CD4-positive, alpha-beta T cell treated with Interleukin-12 subunit alpha and Interleukin-12 subunit beta, for 1 hour (primary cell): ENCODE measurements around the gene LGALS3BP.

ENCODE experiments used
- DNase-seq: peaks from one replicate; pipeline ENCODE4 v3.0.0-alpha.2; 2020

Gene LGALS3BP

DNA sequence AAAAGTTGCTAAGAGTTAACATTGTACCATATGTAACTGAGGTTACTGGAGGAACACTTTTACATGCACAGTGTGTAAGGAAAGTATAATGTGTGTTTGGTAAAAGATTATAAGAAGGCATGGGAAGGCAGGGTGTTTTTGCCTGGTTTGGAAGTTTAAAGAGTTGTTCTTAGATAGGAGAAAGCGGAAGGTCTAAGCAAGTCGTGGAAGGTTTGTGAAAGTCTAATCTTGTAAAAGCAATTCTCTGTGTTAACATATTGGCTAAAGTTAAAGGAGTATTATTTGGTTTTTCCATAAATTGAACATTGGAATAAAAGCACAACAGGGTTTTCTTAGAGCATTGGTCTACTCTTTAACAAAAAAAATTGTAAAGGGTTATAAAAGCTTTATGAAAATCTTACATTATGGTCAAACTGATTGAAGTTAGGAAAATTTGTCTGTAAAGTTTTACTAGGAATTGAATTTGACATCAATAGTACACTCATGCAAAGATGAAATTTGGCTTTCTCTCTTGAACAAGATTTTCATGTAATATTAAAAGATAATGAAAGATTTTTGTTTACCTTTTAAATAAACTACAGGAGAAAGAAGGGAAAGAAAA, 34.5 kb upstream of the LGALS3BP start:
- no peak for DNase-seq

DNA sequence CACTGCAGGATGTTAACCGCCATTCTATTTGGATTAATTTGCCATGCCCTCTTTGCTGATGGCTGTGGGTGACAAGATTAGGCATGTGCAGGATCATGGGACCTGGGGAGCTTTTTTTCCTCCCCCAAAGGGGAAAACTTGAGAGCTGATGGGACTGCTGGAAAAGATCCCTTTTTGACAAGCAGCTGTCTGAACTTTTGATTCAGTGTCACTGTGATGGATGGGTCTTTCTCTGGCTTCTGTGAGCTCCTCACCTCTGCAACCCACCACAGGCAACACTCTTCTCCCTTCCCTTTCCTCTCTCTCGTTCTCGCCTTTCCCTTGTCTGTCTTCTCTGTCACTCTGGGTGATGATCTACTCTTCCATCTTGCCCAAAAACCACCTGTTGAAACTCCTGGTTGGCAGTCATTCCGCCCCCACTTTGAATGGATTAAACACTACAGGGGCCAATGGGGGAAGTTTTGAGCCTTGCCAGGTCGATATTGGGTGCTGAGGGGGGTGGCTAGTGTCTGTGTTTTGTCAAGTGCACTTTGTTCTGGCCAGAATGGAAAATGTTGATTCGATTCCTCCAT, 32.9 kb upstream of the LGALS3BP start:
- no peak for DNase-seq

DNA sequence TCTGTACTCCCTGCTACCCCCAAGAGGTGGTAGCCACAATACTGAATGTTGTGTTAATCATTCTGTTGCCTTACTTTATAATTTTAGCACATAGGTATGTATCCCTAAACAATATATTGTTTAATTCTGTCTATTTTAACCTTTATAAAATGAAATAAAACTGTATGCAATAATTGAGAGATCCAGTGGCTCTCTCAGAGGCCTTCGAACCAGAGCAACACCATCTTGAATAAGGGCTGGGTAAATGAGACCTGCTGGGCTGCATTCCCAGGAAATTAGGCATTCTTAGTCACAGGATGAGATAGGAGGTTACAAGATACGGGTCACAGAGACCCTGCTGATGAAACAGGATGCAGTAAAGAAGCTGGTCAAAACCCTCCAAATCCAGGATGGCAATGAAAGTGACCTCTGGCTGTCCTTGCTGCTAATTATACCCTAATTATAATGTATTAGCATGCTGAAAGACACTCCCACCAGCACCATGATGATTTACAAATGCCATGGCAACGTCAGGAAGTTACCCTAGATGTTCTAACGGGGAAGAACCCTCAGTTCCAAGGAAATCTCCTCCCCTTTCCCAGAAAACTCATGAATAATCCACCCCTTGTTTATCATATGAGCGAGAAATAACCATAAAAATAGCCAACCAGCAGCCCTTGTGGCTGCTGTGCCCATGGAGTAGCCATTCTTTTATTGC, 31.9 kb upstream of the LGALS3BP start:
- DNase-seq, result no peak

DNA sequence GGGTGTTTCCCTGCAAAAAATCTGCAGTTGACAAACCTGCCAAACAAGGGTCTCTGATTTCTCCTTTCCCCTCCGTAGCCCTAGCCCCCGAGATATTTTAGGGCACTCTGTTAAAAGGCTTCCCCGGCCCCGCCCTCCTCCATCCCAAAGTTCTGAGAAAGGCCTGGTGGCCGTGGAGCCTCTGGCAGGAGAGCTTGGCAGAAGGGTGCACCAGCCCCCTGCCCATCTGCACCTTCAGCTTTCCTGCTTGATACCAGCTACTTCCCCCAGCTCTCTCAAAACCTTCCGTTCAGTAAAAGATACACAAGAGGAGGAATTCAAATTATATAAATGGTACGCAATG, 30.6 kb upstream of the LGALS3BP start:
- DNase-seq, result no peak

DNA sequence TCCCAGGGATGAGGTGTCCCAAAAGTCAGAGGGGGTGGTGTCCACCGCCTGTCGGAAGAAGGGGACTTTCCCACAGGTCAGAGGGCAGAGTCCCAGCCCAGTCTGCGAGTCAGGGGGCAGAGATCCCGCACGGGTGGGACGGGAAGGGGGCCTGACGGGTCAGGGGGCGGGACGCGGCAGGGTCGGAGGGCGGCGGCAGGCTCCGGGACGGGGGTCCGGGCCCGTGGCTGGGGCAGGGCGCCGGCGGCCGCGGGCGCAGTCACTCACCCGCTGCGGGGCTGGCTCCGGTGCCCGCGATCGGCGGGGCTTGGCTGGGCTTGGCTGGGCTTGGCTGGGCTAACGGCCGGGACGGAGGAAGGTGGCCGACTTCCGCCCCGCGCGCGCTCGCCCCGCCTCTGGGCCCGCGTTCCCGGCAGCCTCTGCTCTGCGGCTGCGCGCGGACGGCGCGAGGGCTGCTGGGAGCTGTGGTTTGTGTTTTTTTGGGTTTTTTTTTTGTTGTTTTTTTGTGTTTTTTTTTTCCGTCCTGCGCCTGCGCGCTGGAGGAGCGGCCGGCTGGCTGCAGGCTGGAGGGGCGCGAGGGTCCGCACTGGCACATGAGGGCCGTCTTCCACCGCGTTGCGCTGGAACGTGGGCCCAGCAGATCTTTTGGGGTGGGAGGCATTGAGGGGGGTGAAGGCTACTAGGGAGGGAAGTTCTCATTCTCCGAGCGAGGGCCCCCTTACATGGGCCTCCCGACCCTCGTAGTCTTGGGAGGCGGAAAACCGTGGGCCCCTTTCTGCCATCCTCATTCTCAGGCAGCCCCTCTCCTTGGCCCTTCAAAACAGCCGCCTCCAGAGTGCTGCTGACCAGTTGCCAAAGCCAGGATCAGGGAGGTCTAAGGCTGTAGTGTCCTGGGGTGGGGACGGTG, 29.9 kb upstream of the LGALS3BP start, which contains the start of gene CANT1:
TSS of gene CANT1 (minus strand) at position 368 of the 907 bp plus-strand sequence. CDS start 12,142 bp downstream, outside the sequence.
- DNase-seq, result peak; percentile 88

DNA sequence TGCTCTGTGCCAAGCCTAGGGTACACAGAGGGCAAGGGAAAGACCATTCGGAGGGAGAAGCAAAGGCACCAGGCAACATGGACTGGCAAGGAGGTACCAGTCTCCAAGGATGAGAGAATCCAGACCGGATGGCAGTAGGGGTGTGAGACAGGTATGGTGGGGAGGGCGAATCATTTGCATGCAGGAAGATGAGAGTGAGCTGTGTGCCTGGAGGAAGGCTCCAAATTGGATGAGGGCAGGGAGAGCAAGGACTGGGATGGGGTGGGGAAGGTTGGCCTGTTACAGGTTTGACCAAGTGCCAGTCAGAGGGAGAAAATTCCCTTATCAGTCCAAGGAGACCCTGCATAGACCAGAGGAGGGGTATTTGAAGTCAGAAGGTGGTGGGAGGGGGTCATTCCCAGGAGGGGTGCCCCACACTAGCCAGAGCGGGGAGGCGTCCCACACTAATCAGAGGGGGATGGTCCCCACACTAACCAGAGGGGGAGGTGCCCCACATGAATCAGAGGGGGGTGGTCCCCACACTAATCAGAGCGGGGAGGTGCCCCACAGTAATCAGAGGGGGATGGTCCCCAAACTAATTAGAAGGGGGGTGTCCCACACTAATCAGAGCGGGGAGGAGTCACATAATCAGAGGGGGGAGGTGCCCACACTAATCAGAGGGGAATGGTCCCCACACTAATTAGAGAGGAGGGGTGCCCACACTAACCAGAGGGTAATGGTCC, 29.1 kb upstream of the LGALS3BP start:
- DNase-seq, result no peak

DNA sequence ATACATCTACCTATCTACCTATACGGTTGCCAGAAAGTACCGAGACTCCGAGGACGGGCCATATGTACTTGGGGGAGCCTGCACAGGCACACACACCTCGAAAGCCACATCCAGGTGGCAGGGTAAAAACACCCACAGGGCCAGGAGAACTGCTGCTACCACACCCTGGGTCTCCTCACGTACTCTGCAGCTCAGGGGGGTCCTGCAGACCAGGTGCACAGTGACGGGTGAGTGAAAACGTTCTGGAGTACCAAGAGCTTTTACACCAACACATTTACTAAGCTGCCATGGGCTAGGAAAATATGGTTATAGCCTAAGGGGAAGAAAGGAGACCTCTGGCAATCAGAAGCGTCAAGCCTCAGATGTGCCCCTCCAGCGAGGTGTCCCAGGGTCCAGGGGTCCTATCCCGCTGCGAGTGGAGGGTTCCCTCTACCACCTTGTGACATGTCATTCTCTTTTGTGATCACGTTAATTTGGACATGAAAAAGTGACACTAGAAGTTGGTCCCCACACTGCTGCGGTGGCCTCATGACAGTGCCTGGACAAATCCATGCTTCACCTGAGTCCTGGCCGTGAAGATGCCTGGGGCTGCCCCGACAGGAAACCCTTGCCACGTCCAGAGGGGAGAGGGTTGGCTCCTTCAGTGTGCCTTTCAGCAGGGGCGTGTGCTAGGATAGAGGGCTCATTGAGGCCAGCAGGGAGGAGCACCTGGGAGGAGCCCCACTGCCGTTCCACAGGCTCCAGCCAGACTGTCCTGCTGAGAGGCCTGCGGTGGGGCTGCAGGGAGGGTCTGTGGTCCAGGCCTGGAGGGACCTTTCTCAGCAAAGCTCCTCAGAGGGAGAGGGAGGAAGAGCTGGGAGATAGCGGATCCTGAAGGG, 28.0 kb upstream of the LGALS3BP start:
- no peak for DNase-seq

DNA sequence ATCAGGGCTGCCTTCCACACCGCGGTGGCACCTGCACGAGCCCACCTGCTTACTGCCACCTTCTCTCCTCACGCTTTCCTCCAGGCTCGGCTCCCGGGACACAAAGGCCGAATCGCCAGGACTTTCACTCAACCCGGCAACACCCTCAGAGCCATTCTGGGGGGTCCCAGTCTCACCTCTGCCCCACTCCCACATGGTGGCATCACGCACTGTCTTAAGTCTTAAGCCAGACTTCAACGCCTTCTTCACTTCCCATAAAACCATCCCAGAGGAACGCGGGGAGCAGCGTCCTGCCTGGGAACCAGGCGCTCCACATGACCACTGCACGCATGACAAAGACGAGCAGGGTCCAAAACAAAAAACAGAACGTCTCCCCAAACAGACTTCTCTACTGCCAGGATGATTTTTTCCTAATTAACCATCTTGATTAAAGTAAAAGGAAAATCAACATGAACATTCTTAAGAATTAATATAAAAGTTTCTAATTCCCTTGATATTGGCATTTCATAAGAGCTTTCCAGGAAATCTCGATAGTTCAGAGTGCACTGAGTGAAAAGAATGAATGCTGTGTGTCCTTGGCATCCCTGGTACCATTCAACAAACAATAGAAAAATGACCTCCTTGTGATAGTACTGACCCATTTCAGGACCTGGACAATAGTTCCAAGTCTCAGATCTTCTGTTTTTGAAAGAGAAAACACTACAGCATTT, 27.2 kb upstream of the LGALS3BP start:
- no peak for DNase-seq

DNA sequence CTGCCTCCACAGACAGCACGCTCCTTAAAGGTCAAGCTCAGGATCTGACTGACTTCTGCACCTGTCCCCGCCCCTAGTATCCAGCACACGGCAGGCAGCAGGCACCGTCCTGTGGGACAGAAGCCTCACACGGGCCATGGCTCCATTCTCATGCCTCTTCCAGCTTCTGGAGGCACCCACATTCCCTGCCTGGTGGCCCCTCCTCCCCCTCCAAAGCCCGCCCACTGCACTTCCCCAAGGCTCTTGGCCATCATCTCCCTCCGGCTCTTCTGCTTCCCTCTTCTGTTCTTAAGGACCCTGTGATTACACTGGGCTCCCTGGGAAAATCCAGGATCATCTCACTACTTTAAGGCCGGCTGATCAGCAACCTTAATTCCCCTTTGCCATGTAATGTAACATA, 26.3 kb upstream of the LGALS3BP start:
- DNase-seq, result no peak

DNA sequence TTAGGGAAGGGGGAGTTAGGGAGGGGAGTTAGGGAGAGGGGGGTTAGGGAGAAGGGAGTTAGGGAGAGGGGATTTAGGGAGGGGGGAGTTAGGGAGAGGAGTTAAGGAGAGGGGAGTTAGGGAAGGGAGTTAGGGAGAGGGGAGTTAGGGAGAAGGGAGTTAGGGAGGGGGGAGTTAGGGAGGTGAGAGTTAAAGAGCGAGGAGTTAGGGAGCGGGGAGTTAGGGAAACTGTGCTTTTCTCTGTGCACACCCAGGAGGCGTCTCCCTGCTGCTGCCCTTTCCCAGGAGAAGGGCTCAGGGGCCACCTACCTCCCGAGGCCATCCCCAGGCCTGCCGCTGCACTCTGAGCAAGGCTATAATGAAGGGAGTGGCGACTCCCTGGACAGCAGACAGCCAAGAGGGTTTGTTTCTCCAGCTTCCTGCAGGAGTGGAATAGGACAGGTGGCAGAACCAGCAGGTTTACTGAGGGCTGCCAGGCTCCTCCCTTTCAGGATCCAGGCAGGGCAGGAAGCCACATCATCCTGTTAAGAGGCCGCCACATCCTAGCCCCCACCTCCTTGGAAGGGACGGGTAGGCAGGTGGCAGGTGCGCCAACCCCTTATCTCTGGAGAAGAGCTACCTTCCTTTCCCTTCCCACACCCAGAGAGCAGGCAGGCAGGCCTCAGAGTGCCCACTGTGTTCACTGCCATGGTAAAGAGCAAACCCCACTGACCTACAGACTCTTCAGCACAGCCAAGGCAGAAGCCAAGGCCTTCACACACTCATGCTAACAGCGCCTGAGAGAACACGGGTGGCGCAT, 25.5 kb upstream of the LGALS3BP start:
- DNase-seq, result no peak

DNA sequence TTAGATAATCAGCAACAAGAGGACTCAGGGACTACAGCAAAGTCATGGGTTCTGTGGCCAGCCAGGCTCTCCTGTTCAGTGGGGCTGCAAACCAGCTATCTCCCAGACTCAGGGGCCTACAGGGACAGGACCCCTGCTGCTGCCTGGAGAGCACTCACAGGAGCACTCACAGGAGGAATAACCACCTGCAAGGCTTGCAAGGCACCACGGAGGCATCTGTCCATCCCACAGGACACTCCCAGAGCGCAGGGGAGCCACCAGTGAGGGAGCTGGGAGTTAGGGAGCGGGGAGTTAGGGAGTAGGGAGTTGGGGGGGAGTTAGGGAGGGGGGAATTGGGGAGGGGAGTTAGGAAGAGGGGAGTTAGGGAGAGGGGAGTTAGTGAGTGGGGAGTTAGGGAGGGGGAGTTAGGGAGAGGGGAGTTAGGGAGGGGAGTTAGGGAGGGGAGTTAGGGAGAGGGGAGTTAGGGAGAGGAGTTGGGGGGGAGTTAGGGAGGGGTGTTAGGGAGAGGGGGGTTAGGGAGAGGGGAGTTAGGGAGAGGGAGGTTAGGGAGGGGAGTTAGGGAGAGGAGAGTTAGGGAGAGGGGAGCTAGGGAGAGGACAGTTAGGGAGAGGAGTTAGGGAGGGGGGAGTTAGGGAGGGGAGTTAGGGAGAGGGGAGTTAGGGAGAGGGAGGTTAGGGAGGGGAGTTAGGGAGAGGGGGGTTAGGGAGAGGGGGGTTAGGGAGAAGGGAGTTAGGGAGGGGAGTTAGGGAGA, 24.1 kb upstream of the LGALS3BP start:
- DNase-seq, result no peak

DNA sequence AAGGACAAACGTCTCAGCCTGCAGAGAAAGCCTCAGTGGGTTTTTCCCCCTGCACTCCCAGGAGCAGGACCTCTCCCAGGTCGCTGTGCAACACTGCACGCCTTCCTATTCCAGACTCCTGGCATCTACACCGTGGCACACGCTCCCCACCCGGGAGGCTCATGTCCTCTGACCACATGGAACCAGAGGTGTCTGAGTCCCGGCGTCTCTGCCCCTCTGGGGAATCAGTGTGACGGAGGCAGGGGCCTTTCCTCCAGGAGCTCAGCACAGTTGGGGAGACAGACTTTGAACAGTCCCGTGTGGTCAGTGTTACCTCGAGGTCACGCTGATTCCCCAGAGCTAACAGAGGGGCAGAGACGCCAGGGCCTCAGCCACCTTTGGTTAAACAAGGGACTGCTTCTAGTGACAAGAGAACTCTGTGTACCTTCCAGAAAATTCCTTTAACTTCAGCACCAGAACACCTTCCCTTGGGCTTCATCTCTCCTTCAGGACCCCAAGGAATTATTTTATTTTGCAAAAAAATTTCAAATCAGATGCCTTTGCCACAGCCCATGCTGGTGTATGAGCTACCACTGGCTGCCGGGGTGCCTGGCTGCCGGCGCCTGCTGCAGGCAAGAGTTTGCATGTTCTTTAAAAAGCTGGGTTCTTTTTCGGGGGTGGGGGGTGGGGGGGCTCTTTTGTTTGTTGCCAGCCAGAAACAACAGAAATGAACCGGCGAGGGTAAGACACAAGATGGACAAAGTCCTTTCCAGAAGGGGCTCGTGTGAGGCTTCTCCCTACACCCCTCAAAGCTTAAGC, 23.3 kb upstream of the LGALS3BP start:
- no peak for DNase-seq

DNA sequence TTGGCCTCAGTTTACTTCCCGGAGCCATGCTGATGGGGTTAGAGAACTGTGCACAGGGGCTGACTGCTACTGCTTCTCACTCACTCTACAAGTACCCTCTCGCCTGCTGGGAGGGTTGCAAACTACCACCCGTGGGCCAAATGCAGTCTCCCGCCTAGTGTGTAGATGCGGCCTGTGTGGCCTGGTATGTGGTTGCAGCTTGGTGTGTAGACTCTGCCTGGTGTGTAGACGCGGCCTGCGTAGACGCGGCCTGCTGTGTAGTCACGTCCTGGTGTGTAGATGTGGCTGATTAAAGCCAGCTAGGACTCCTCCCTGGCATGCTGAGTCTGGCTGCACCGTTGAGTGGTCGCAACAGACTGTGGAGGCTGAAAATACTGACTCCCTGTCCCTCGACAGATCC, 22.6 kb upstream of the LGALS3BP start:
- no peak for DNase-seq

DNA sequence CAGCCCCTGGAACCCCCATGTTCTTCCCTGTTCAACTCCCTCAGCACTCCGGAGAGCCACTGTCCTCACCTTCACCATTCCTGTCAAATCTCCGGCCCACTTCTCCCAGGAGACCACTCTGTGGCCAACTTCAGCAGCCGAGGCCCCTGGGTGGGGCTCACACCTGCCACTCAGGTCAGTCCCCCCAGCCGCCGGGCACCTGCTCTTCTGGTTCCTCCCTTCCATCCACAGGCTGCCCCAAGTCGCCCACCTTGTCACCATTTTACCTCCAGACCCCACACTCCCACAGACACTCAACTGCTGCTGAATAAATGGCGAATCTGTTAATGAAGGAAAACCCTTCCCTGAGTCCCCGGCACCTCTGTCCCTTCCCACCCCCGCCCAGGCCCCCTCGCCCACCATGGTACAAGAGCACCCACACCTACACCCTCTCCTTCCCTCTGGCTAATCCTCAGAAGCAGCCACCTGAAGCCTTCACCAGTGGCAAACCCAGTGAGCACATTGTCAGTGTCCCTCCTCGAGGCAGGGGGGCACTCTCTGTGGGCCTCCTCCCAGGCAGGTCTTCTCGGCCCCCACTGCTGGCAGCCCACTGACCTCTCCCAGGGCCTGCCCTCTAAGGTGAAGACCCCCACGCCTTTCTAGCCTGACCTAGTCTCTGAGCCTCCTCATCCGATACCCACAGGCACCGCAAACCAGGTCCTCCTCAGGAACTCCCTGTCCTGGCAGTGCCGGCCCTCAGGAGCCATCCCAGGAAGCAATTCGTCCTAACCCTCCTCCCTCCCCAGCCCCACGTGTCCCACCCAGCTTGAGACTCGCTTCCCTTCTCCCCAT, 21.7 kb upstream of the LGALS3BP start:
- DNase-seq, result no peak

DNA sequence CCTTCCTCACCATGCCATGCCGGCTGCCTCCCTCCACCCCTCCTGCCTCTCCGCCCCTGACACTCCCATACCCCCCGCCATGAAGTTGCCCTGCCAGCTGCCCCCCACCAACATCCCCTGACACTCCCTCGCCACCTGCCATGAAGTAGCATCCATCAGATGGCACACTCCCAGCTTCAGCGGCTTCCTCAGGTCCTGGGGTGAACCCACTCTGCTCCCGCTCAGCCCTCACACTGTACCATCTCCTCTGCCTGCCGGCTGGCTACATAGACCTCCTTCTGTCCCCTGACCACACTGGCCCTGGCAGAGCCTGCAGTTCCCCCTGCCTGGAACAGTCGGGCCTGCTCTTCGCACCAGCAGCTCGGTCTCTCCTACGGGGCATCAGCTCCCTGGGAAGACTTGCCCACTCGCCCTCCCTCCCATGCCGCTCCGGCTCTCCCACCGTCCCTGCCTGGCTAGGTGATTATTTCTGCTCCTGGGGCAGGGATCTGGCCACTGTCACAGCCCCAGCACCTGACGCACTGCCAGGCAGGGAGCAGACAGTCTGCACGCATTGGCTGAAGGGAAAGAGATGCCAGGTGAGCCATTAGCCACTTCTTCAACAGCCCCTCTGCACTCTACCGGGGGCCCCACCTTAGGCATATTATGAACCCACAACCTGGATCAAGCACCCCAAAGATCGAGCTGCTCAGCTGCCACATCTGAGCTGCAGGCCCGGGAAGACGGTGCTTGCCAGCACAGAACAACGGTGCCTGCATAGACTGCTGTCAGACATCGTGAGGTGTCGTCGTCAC, 20.9 kb upstream of the LGALS3BP start:
- no peak for DNase-seq

DNA sequence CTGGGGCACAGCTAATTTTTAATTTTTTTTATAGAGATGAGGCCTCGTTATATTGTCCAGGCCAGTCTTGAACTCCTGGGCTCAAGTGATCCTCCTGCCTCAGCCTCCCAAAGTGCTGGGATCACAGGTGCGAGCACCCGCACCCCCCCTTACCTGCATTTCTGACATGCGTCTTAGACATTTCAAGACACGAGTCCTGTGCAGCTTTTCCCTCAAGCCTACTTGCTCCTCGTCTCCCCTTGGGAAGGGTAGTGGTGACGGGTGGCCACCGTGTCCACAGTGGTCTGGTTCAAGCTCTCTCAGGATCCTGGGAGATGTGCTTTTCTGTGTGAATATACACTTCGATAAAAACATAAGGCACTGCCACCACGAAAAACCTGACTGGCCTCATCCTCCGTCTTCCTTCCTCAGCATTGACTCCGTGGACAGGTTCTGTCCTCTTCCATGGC, 20.2 kb upstream of the LGALS3BP start:
- DNase-seq, result no peak
